Prostate gland (tissue), 1 donor: ENCODE results near the gene UTP15.

Source experiments
- POLR2A ChIP-seq: fragments of 450-650 bp; IDR thresholded peaks from one replicate; pipeline ENCODE4 v1.6.1; 2016; ENCODE audit warnings: antibody characterized with exemption, mild to moderate bottlenecking
- POLR2AphosphoS5 ChIP-seq: sonication (generic); formaldehyde crosslinking; IDR thresholded peaks from one replicate; pipeline ENCODE4 v1.6.1; 2017; ENCODE audit warnings: antibody characterized with exemption

GRCh38 chr5:73531356-73531755 is 34.2 kb upstream of the UTP15 start:
- TF ChIP-seq POLR2A (no peak), POLR2AphosphoS5 (no peak)
